Endodermal cell (in vitro differentiated cells): ENCODE measurements around the gene ETV6. TPM values are rescaled to one million over a fixed set of nuclear protein-coding genes. Genes with fewer than 3 reads are reported as not detected.

Experiments used
- DNase-seq: peaks from one replicate; pipeline ENCODE4 v3.0.0-alpha.2; 2017
- H3K27ac ChIP-seq: 2 replicates; pipeline ENCODE4 v1.5.1; 2013; ENCODE audit warnings: mild to moderate bottlenecking, low read depth, low read length, moderate library complexity
- H3K27me3 ChIP-seq: 2 replicates; pipeline ENCODE4 v1.6.1; 2013; ENCODE audit warnings: mild to moderate bottlenecking, low read length, moderate library complexity; ENCODE audit not compliant: insufficient read depth, control insufficient read depth, poor library complexity, severe bottlenecking
- H3K36me3 ChIP-seq: 2 replicates; pipeline ENCODE4 v1.7.0; 2013; ENCODE audit warnings: mild to moderate bottlenecking, low read length, moderate library complexity; ENCODE audit not compliant: control insufficient read depth, insufficient read depth
- H3K4me1 ChIP-seq: one replicate; pipeline ENCODE4 v1.7.0; 2013; ENCODE audit warnings: low read length; ENCODE audit not compliant: control insufficient read depth, insufficient read depth
- H3K4me3 ChIP-seq: 2 replicates; pipeline ENCODE4 v1.5.1; 2013; ENCODE audit warnings: mild to moderate bottlenecking, low read length, moderate library complexity
- H3K9ac ChIP-seq: 2 replicates; pipeline ENCODE4 v1.6.1; 2013; ENCODE audit warnings: mild to moderate bottlenecking, low read length, moderate library complexity; ENCODE audit not compliant: poor library complexity, severe bottlenecking; ENCODE audit errors: extremely low read depth
- H3K9me3 ChIP-seq: 2 replicates; pipeline ENCODE4 v1.6.1; 2013; ENCODE audit warnings: mild to moderate bottlenecking, low read length, moderate library complexity; ENCODE audit not compliant: control insufficient read depth
- H3K27ac Mint-ChIP-seq: 2 replicates; pipeline ENCODE4 v1.8.0; 2020; ENCODE audit warnings: mixed read lengths
- H3K27me3 Mint-ChIP-seq: 2 replicates; pipeline ENCODE4 v1.8.0; 2021; ENCODE audit warnings: mild to moderate bottlenecking, mixed read lengths; ENCODE audit not compliant: insufficient read depth
- H3K36me3 Mint-ChIP-seq: 2 replicates; pipeline ENCODE4 v1.8.0; 2020; ENCODE audit warnings: low read depth, mixed read lengths
- H3K4me1 Mint-ChIP-seq: 2 replicates; pipeline ENCODE4 v1.8.0; 2020; ENCODE audit warnings: mixed read lengths
- H3K4me3 Mint-ChIP-seq: 2 replicates; pipeline ENCODE4 v1.8.0; 2020; ENCODE audit warnings: mild to moderate bottlenecking, moderate library complexity, mixed read lengths
- H3K9me3 Mint-ChIP-seq: 2 replicates; pipeline ENCODE4 v1.8.0; 2020; ENCODE audit warnings: mild to moderate bottlenecking, mixed read lengths
- WGBS, 2 experiments: methylation state at CpG; one replicate each; pipeline versions ENCODE4 v1.1.5 to v1.1.7; 2013; ENCODE audit warnings: missing lambda C conversion rate in 2 of 2, mixed read lengths in 1 of 2; ENCODE audit not compliant: insufficient coverage in 1 of 2, insufficient read length in 1 of 2; 5-methylcytosine and 5-hydroxymethylcytosine counted together
- total RNA-seq, 2 donors: library from RNA; stranded (reverse); fragmentation: NEBNext Ultra II Directional in 1 of 2; extraction: Animal tissue kit (Norgen Biotek cat#: 25700) in 1 of 2; gene quantifications; 2 replicates in 1 of 2; 3 replicates in 1 of 2; pipeline ENCODE4 v1.2.1, GENCODE V29; 2021
- TF ChIP-seq, protein P1 (sequence below): fragments of 200-600 bp; sonication (generic); conservative IDR thresholded peaks from 2 replicates; pipeline ENCODE4 v1.5.0; 2021; ENCODE audit warnings: antibody characterized with exemption, mild to moderate bottlenecking

Gene ETV6
- total RNA-seq, 2 donors from 2014 or later = 9.3 to 22.1 TPM

DNA sequence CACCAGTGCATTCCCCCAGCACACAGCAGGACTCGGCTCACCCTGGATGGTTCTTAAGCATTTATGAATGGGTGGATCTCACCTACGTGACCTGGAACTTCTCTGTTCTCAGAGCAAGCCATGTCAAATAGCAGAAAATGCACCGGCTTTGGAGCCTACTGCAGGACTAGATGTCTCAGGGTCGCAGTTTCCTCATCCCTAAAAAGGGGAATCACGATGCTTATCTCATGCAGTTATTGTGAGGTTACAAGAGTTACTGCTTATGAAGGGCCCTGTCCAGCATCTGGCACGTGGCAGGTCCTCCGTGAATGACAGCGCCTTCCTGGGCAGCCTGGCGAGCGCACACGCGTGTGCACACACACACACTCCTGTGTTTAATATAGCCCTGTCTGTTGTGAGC lies 128.5 kb downstream of the ETV6 start:
- peaks cover 33% of the 10 kb centered on the region for H3K27me3 ChIP-seq
- no peak overlapping the region for H3K27ac ChIP-seq
- H3K4me1 ChIP-seq = peaks cover 3% of the 10 kb centered on the region
- Mint-ChIP-seq H3K27ac (no peak overlapping the region), H3K9me3 (no peaks in the 10 kb centered on the region), H3K36me3 (peaks cover 4% of the 10 kb centered on the region), H3K4me1 (peaks cover 15% of the 10 kb centered on the region), H3K4me3 (no peak overlapping the region), H3K27me3 (peaks cover 36% of the 10 kb centered on the region)
- H3K9ac ChIP-seq = no peak overlapping the region
- H3K36me3 ChIP-seq = no peaks in the 10 kb centered on the region
- TF ChIP-seq, protein P1, sequence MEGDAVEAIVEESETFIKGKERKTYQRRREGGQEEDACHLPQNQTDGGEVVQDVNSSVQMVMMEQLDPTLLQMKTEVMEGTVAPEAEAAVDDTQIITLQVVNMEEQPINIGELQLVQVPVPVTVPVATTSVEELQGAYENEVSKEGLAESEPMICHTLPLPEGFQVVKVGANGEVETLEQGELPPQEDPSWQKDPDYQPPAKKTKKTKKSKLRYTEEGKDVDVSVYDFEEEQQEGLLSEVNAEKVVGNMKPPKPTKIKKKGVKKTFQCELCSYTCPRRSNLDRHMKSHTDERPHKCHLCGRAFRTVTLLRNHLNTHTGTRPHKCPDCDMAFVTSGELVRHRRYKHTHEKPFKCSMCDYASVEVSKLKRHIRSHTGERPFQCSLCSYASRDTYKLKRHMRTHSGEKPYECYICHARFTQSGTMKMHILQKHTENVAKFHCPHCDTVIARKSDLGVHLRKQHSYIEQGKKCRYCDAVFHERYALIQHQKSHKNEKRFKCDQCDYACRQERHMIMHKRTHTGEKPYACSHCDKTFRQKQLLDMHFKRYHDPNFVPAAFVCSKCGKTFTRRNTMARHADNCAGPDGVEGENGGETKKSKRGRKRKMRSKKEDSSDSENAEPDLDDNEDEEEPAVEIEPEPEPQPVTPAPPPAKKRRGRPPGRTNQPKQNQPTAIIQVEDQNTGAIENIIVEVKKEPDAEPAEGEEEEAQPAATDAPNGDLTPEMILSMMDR = no peak
- no peaks in the 10 kb centered on the region for H3K9me3 ChIP-seq
- DNase-seq = no peak
- WGBS, 2 experiments = 89 to 96% methylated on average over 11 to 12 of the region's 12 CpGs
- H3K4me3 ChIP-seq = no peak overlapping the region

DNA sequence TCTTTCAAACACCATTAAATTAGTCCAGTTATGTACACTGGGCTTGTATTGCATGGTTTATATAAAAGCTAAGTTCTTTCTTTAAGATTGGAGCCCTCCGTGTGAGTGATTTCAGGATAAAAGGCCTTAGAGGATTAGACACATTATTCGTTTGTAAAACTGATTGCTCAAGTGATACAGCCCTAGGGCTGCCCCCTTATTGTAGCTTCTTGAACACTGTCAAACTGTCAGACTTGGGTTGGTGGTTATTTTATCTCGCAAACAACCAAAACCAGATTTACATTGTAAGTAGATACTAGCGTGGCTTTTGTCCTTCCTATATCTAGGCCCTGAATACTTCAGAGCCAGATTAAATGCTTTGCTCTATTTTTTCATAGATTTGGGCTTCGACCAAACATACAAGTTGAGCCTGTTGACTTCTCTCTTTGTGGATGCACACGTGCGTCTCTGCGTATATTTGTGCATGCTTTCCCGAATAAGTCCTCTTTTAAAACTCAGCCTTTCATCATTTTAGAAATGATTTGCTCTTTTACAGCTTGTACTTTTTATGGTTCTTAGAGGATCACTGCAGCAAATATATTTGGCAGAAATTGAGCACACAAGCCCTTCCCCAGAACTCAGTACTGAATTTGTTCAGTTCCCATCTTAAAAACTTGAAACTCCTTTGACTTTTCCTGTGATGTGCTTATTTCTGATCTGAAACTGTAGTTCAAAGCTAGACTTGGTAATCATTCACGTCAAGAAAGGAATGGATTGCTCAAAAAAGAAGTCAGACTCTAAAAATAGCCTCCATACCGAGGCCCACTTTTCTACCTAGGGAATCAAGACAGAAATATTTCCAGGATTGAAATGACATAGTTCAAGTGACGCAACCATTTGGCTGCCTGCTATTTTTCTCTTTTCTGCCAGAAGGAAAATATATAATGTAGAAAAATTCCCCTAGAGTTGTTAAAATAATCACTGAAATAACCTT lies 129.5 kb downstream of the ETV6 start:
- peaks cover 15% of the 10 kb centered on the region for H3K4me1 Mint-ChIP-seq
- Histone ChIP-seq H3K27ac (no peak overlapping the region), H3K27me3 (peaks cover 33% of the 10 kb centered on the region), H3K4me3 (no peak overlapping the region), H3K9ac (no peak overlapping the region), H3K9me3 (no peaks in the 10 kb centered on the region), H3K4me1 (peaks cover 3% of the 10 kb centered on the region), H3K36me3 (no peaks in the 10 kb centered on the region)
- TF ChIP-seq, protein P1 = no peak
- peaks cover 4% of the 10 kb centered on the region for H3K36me3 Mint-ChIP-seq
- 83 to 90% methylated on average over 11 to 12 of the region's 12 CpGs for WGBS, 2 experiments
- H3K27ac Mint-ChIP-seq = no peak overlapping the region
- no peak overlapping the region for H3K4me3 Mint-ChIP-seq
- peaks cover 33% of the 10 kb centered on the region for H3K27me3 Mint-ChIP-seq
- no peak for DNase-seq
- H3K9me3 Mint-ChIP-seq = no peaks in the 10 kb centered on the region

DNA sequence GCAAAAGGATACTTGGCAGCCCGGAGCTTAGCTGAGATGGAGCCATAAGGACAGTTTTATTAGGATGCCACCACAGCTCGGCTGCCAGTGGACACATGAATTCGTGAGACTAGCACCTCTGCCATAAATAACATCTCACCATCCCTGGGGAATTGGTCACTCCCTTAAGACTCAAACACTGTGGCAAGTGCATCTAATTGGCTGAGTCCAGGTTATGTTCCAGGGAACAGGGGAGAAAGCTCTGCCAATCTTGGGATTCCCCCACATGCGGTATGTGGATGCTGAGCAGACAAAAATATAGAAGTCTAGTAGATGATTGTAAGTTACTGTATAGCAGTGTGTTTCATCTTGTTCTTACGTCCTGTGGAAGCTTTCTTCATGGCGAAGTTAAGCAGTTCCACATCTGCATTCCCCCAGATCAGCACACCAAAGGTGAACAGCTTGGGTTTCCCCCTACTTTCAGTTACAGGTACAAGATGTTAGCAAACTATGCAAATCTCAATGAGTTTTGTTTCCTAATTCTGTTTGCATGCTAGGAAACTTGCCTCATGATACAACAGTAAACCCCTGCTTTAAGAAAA lies 131.1 kb downstream of the ETV6 start:
- H3K4me1 Mint-ChIP-seq = peaks cover 12% of the 10 kb centered on the region
- H3K4me3 Mint-ChIP-seq = no peak overlapping the region
- Histone ChIP-seq H3K27ac (no peak overlapping the region), H3K4me3 (no peak overlapping the region), H3K9me3 (no peaks in the 10 kb centered on the region), H3K9ac (no peak overlapping the region), H3K36me3 (no peaks in the 10 kb centered on the region), H3K27me3 (peaks cover 33% of the 10 kb centered on the region), H3K4me1 (peaks cover 3% of the 10 kb centered on the region)
- no peak for DNase-seq
- WGBS, 2 experiments = 90 to 92% methylated on average over 4 to 6 of the region's 6 CpGs
- peaks cover 31% of the 10 kb centered on the region for H3K27me3 Mint-ChIP-seq
- no peaks in the 10 kb centered on the region for H3K9me3 Mint-ChIP-seq
- peaks cover 4% of the 10 kb centered on the region for H3K36me3 Mint-ChIP-seq
- TF ChIP-seq, protein P1 = no peak
- no peak overlapping the region for H3K27ac Mint-ChIP-seq
